Epithelial cell of esophagus (primary cell): ENCODE results near the gene JADE2.

ENCODE experiments used
- DNase-seq: peaks from one replicate; pipeline ENCODE4 v3.0.0; 2010; ENCODE audit warnings: low read depth
- H3K4me3 ChIP-seq: 2 replicates; pipeline ENCODE4 v1.5.1; 2011; ENCODE audit warnings: mild to moderate bottlenecking, low read length, control low read depth
- TF ChIP-seq, protein P1 (sequence below): IDR thresholded peaks from 2 replicates; pipeline ENCODE4 v1.5.1; 2011; ENCODE audit warnings: low read depth, mild to moderate bottlenecking, low read length, control low read depth, inconsistent platforms; ENCODE audit not compliant: insufficient read depth; ENCODE audit errors: missing control alignments

JADE2 gene

DNA sequence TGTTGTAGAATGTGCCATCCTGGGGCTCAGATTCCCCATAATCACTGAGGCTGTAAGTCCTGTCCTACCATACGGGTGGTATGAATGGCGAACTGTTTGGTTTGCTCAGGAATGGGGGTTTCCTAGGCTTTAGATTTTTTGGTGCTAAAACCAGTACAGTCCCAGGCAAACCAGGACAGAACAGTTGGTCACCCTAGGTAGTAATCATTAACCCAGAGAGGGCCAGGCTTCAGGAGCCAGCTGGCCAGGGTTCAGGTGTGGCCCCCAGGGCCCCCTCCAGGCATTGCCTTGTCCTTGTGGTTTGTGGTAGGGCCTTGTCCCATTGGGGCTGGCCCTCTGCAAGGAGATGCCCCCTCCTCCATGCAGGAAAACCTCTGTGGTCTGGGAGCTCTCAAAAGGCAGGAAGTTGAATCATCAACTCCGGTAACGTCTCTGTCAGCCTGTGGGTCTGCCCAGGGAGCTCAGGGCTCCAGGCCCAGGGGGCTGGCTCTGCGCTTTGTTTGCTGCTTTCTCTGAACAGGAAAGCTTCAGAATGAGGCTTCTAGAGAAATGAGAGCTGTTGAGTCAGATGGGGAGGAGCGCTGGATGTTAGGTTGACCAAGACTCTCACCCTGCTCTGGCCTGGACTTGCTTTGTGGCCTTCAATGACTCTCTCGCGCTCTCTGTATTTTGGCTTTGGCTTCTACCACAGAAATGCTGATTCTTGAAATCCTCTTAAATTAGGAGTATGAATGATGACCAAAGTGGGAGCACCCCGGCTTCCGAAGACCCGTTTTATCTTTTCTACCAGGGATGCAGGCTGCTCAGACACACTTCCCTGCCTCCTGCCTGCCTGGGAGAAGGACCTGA, 22.2 kb upstream of the JADE2 start:
- peak; percentile 96 for DNase-seq
- no peak overlapping the region for H3K4me3 ChIP-seq
- TF ChIP-seq, protein P1, sequence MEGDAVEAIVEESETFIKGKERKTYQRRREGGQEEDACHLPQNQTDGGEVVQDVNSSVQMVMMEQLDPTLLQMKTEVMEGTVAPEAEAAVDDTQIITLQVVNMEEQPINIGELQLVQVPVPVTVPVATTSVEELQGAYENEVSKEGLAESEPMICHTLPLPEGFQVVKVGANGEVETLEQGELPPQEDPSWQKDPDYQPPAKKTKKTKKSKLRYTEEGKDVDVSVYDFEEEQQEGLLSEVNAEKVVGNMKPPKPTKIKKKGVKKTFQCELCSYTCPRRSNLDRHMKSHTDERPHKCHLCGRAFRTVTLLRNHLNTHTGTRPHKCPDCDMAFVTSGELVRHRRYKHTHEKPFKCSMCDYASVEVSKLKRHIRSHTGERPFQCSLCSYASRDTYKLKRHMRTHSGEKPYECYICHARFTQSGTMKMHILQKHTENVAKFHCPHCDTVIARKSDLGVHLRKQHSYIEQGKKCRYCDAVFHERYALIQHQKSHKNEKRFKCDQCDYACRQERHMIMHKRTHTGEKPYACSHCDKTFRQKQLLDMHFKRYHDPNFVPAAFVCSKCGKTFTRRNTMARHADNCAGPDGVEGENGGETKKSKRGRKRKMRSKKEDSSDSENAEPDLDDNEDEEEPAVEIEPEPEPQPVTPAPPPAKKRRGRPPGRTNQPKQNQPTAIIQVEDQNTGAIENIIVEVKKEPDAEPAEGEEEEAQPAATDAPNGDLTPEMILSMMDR: no peak

DNA sequence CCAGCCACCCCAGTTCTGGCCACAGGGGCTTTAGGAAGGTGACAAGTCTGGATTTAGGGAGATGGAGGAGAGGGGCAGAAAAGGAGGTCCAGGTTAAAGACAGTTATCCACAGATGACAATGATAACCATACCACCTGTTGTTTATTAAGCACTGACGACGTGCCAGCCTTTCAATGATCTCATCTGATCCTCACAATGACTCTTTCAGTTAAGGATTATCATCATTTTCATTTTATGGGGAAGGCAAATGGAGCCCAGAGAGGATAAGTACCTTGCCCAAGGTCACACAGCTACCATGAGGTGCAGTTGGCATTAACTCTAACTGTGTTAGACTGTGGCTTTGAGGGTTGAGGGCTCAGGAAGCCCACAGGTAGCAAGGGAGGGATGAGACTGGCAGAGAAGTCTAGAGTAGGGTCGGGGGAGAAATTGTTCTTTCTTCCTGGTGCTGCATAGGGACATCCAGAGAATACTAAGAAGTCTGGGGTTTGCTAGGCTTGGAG, 21.5 kb upstream of the JADE2 start:
- TF ChIP-seq, protein P1: no peak
- peak; percentile 34 for DNase-seq
- H3K4me3 ChIP-seq: no peak overlapping the region

DNA sequence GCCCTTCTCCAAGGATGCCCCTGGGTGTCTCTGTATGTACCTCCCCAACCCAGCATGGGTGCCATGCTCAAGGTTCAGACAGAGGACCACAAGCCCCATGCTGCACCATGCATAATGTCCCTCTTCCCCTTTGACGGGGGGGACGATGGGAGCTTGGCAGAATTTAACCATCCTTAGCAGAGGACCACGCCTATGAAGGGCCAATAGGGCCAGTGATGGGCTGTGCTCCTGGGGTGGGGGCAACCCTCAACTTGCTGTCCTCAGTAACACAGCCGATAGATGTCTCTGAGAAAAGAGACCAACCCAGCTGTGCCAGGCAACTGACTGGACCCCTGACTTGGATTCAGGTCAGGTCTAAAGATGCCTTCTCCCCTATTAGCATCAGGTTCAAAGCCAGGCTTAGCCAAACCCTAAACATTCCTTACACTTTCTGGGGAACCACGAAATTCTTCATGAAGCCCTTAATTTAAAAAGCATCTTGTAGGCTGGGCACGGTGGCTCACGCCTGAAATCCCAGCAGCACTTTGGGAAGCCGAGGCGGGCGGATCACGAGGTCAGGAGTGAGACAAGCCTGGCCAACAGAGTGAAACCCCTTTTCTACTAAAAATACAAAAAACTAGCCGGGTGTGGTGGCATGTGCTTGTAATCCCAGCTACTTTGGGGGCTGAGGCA, 20.7 kb upstream of the JADE2 start:
- TF ChIP-seq, protein P1: no peak
- no peak overlapping the region for H3K4me3 ChIP-seq
- no peak for DNase-seq

DNA sequence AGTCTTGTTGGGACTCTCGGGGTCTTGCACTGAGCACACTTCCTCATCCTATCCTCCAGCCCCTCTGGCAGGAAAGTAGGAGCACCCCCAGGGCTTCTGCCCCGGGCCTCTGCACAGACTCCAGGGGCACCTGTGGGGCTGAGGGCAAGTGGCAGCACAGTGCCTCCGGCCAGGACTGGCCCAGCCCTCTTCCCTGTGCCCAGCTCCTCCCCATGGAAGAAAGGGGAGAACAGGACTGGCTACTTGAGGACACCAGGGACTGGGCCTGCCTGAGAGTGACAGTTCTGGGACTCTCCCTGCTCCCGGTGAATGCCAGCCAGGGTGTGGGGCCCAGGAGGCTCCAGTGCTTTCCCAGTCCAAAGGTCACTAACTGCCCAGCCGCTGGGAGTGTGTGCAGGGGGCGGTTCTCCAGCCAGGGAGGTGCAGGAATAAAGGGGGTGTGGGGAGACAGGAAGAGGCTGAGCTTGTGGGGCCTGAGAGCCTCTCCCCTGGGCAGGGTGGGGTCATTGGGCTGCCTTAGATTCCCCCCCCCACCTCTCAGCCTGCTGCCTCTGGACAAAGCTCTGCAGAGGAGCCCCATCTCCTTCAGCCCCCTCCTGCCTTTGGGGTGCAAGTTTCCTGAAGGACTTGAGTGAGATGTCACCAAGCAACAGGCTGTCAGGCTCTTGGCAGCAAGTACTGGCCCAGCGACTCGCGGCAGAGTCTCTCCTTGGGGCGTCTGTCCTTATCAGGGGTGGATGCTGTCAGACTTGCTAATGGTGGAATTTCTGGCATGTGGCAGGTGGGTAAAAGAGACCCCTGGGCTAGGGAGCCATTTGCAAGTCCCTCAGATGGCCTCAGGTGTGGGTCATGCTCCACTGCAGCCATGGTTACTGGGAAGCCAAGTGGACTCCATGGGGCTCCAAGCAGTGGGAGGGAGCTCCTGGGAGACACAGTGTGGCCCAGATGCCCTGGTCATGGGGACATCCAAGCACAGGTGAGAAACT, 19.1 kb upstream of the JADE2 start:
- DNase-seq: no peak
- no peak overlapping the region for H3K4me3 ChIP-seq
- TF ChIP-seq, protein P1: no peak

DNA sequence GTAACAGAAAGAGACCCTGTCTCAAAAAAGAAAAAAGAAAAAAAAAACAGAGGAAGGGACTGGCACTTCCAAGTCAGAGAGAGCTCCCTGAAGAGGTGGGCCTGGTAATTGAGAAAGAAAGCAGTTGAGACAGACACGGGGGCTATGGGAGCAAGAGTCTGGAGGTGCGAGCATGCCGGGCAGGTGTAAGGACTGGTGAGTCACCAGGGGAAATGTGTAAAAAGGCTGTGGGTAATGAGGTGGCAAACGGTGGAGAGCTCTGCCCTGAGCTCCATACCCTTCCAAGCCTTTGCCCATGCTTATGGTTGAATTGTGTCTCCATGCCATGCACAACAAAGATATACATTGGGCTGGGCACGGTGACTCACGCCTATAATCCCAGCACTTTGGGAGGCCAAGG, 18.0 kb upstream of the JADE2 start:
- H3K4me3 ChIP-seq: no peak overlapping the region
- DNase-seq: peak; percentile 42
- TF ChIP-seq, protein P1: no peak

DNA sequence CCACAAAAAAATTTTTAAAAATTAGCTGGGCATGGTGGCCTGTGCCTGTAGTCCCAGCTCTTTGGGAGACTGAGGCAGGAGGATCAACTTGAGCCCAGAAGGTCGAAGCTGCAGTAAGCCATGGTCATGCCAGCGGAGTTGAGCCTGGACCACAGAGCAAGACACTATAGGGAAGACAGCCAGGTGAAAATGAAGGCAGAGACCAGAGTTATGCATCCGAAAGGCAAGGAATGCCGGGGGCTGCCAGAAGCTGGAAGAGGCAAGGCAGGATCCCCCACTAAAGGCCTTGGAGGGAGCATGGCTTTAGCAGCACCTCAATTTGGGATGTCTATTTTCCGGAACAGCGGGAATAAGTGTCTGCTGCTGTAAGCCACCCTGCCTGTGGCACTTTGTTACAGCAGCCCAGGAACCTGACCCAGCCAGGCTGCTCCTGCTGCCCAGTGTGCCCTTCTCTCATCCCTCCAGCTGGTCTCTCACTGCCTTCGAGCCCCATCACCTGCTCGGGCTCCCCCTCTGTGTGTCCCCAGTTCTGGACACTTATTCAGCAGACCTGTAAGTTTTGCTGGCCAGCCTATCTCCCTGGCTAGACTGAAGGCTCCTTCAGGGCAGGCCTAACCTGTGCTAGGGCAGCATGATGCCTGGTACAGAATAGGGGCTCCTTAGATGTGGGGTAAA, 16.8 kb upstream of the JADE2 start:
- DNase-seq: no peak
- TF ChIP-seq, protein P1: no peak
- H3K4me3 ChIP-seq: no peak overlapping the region
